GM18507 (cell line): ENCODE data around the gene GMEB1.
"Not testable (repeated sequence)": the region's sequence is repeated elsewhere in the genome, so short reads cannot be mapped to it uniquely, and the experiment has no call there.

ENCODE experiments used
- DNase-seq: peaks from one replicate; pipeline ENCODE4 v3.0.0; 2011; ENCODE audit warnings: low read depth; ENCODE audit not compliant: insufficient read length; ENCODE audit errors: extremely low spot score
- FAIRE-seq: peaks from 2 replicates; lab custom pipeline; 2011; peaks lifted over from hg19 to GRCh38; lab: Jason Lieb, UNC

GMEB1 gene

DNA sequence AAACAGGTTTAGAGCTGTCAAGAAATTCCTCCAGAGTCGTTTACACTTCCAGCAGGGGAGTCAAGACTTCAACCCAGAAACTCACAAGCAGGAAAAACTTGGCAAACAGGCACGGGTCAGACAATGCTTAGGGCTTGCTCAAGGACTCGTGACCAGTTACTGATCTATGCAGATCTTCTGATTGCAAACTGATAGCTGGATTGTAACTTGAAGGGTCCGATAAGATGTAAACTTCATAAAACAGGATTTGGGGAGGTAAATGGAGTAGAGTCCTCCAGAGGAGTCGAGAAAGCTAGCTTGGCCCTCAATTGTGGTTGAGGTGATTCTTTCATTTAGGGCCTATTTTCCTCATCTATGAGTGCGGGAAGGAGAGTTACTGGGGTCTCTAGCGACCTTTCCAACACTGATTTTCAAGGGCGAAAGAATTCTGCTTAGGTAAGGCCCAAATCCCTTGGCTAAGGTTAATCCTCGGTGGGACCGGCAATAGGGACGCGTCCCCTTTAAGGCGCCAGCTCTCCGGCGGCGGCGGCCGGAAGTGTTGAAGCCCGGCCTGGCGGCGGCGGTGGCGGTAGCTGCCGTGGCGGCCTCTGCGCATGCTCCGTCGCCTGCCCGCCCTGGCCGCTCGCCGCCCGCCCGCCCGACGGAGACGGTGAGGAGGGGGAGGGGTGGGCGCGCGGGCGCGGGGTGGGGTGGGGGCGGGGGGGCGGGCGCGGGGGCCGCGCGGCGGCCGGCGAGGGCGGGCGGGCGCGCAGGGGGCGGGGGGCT, at the start of gene GMEB1:
Gene GMEB1, plus strand, starts transcription at position 594 of the 765 bp plus-strand sequence. CDS start 14,829 bp downstream, outside the sequence.
- FAIRE-seq (peak; percentile 86), DNase-seq (peak; percentile 86)

GRCh38 chr1:28631713-28632112, 36.9 kb upstream of the GMEB1 start:
- FAIRE-seq: peak; percentile 74
- no peak for DNase-seq

DNA sequence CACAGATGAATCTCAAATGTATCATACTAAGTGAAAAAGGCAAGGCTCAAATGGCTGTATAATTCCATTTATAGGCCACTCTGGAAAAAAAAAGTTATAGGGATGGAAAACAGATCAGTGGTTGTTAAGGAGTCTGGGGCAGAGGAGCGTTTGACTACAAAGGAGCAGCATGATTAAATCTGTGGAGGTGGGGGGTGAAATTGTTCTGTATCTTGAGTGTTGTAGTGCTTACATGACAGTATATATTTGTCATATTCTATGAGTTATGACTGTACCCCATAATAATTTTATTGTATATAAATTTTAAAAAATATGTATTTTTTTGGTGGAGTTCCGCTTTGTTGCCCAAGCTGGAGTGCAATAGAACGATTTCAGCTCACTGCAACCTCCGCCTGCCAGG, 36.0 kb upstream of the GMEB1 start:
- FAIRE-seq (no peak), DNase-seq (no peak)

GRCh38 chr1:28640766-28641165, 27.8 kb upstream of the GMEB1 start:
- no peak for DNase-seq
- peak; percentile 35 for FAIRE-seq

GRCh38 chr1:28642056-28642846, 26.3 kb upstream of the GMEB1 start:
- FAIRE-seq: no peak
- DNase-seq: no peak

DNA sequence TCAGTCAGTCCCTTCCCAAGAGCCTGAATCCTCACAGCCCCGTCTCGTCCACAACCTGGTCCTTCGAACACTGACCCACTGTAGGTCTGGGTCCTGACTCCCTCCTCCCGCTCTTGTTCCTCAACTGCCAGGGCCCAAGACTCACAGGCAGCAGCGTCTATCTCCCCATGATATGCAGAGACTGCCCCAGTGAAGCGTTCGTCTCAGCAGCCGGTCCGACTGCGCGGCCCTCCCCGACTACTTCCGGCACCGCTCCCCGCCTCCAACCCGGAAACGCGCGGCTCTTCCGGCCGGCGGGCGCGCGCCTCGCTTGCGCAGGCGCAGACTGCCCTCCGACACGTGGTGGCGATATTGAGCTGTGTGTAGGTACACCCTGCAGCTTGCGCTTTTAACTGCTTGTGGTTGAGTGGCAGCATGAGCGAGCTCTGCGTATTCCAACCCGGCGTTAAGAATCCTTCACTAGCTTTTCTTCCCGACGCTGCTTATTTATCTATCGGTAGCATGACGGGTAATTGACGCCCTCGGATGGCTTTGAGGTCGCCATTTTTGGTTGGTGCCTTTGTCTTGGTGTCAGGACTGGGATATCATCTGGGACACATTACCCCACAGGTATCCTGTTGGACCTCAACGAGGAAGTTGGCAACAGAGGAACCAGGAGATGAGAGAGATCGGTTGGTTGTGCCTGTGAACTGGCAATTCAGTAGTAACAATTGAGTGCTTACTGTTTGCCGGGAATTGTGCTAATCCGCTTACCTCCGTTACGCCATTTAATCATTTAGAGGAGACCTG, 25.5 kb upstream of the GMEB1 start, which contains the start of gene TAF12:
Gene TAF12, minus strand, starts transcription at position 221 of the 789 bp plus-strand sequence. CDS start 20,986 bp downstream, outside the sequence.
- peak; percentile 78 for DNase-seq
- peak; percentile 93 for FAIRE-seq

DNA sequence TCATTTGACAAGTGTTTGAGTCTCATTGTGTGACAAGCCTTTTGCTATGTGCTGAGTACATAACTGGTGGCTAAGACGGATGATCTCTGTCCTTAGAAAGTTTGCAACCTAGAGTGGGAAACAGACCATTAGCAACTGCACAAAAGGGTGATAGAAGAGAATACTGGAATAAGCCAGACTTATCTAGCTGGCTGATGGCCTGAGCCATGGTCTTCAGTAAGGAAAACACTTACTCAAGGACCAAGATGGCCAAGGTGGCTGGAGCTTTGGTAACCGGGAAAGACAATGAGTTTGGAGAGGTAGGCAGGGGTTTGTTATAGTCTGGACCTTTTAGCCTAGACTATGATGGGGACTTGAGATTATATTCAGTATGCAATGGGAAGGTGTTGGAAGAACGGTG, 24.1 kb upstream of the GMEB1 start:
- DNase-seq: no peak
- FAIRE-seq: no peak

- FAIRE-seq, DNase-seq: not testable (repeated sequence)
Measured at GRCh38 chr1:28645406-28645805, 23.2 kb upstream of the GMEB1 start.

GRCh38 chr1:28646040-28646439, 22.5 kb upstream of the GMEB1 start:
- FAIRE-seq (no peak), DNase-seq (no peak)

- FAIRE-seq (peak; percentile 95), DNase-seq (peak; percentile 74)
Measured at GRCh38 chr1:28648008-28648473, 20.5 kb upstream of the GMEB1 start.

GRCh38 chr1:28648474-28649198, 19.9 kb upstream of the GMEB1 start, which contains the start of gene RNU11:
Gene RNU11 (plus strand): TSS chr1:28648600.
- DNase-seq (no peak), FAIRE-seq (peak; percentile 57)

DNA sequence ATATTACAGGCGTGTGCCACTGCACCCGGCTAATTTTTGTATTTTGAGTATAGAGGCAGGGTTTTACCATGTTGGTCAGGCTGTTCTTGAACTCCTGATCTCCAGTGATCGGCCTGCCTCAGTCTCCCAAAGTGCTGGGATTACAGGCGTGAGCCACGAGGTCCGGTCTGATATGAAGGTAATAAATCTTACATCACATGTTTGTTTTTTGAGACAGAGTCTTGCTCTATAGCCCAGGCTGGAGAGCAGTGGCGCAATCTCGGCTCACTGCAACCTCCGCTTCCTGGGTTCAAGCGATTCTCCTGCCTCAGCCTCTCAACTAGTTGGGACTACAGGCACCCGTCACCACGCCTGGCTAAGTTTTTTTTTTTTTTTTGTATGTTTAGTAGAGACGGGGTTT, 15.5 kb upstream of the GMEB1 start:
- FAIRE-seq, DNase-seq: not testable (repeated sequence)

GRCh38 chr1:28653870-28654269, 14.7 kb upstream of the GMEB1 start:
- not testable (repeated sequence) for DNase-seq, FAIRE-seq

GRCh38 chr1:28655448-28656311, 12.9 kb upstream of the GMEB1 start:
- FAIRE-seq, DNase-seq: not testable (repeated sequence)

DNA sequence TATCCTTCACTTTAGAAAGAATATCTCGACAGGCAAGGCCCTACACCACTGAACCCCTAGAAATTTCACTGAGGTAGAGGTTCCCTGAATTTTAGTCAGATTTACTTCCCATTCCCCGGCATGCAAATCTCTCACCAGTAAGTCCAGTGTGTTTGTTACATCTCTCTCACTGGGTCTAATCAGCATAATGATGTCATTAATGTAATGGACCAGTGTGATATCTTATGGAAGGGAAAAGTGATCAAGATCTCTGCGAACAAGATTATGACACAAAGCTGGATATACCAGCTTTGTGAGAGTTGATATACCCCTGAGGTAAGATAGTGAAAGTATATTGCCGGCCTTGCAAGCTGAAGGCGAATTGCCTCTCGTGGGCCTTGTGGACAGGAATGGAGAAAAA, 12.2 kb upstream of the GMEB1 start:
- no peak for DNase-seq

DNA sequence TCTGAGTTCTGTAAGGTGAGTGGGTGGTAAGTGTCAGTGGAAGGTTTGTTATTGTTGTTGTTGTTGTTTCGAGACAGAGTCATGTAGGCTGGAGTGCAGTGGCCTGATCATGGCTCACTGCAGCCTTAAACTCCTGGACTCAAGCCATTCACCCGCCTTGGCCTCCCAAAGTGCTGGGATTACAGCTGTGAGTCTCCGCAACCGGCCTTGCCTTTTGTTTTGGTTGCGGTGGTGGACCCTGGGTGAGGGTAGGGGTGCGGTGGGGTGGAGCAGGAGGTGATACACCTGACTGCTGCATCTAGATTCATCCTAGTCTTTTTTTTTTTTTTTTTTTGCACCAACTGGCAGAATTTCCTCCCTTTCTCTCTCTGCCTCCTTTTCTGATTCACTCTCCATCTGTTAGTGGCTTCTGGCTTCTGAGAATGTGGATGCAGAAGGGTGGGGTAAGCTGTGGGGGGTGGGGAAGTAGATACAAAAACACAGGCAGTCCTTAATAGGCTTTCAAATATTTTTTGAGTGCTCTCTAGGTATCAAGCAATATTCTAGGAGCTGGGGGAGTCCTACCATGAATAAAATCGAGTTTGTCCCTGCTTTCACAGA, 4.6 kb upstream of the GMEB1 start:
- no peak for DNase-seq
- no peak for FAIRE-seq

More for the DNA sequence above, 12.2 kb upstream of the GMEB1 start:
- no peak for FAIRE-seq

- no peak for DNase-seq
Measured at GRCh38 chr1:28666806-28667205, 1.8 kb upstream of the GMEB1 start.

More at GRCh38 chr1:28666806-28667205, 1.8 kb upstream of the GMEB1 start:
- FAIRE-seq: no peak
